Ishikawa (cell line): Measurements from ENCODE around the gene UNC80.

Experiments used
- CEBPB ChIP-seq: IDR thresholded peaks from 2 replicates; pipeline ENCODE4 v1.6.1; 2012
- CREB1 ChIP-seq: IDR thresholded peaks from 2 replicates; pipeline ENCODE4 v1.6.1; 2012; ENCODE audit warnings: low read depth
- EGR1 ChIP-seq: IDR thresholded peaks from 2 replicates; pipeline ENCODE4 v1.6.1; 2012
- EP300 ChIP-seq: IDR thresholded peaks from 2 replicates; pipeline ENCODE4 v1.6.1; 2012; ENCODE audit warnings: borderline replicate concordance
- FOXM1 ChIP-seq: IDR thresholded peaks from 2 replicates; pipeline ENCODE4 v1.6.1; 2012; ENCODE audit warnings: low read depth, borderline replicate concordance
- MAX ChIP-seq: IDR thresholded peaks from 2 replicates; pipeline ENCODE4 v1.6.1; 2012
- NFIC ChIP-seq: IDR thresholded peaks from 2 replicates; pipeline ENCODE4 v1.6.1; 2012
- RAD21 ChIP-seq: IDR thresholded peaks from 2 replicates; pipeline ENCODE4 v1.6.1; 2012; ENCODE audit warnings: low read depth
- TAF1 ChIP-seq: IDR thresholded peaks from 2 replicates; pipeline ENCODE4 v1.6.1; 2012; ENCODE audit warnings: low read depth, mild to moderate bottlenecking
- TCF12 ChIP-seq: IDR thresholded peaks from 2 replicates; pipeline ENCODE4 v1.6.1; 2012; ENCODE audit warnings: low read depth
- TEAD4 ChIP-seq: IDR thresholded peaks from 2 replicates; pipeline ENCODE4 v1.6.1; 2012
- YY1 ChIP-seq: IDR thresholded peaks from 2 replicates; pipeline ENCODE4 v1.6.1; 2012; ENCODE audit warnings: low read depth
- ZBTB7A ChIP-seq: IDR thresholded peaks from 2 replicates; pipeline ENCODE4 v1.6.1; 2012; ENCODE audit warnings: low read depth
- TF ChIP-seq, protein P1 (sequence below): IDR thresholded peaks from 2 replicates; pipeline ENCODE4 v1.6.1; 2012; ENCODE audit warnings: low read depth, mild to moderate bottlenecking
- TF ChIP-seq, protein P2 (sequence below): IDR thresholded peaks from 2 replicates; pipeline ENCODE4 v1.6.1; 2012

Gene UNC80

DNA sequence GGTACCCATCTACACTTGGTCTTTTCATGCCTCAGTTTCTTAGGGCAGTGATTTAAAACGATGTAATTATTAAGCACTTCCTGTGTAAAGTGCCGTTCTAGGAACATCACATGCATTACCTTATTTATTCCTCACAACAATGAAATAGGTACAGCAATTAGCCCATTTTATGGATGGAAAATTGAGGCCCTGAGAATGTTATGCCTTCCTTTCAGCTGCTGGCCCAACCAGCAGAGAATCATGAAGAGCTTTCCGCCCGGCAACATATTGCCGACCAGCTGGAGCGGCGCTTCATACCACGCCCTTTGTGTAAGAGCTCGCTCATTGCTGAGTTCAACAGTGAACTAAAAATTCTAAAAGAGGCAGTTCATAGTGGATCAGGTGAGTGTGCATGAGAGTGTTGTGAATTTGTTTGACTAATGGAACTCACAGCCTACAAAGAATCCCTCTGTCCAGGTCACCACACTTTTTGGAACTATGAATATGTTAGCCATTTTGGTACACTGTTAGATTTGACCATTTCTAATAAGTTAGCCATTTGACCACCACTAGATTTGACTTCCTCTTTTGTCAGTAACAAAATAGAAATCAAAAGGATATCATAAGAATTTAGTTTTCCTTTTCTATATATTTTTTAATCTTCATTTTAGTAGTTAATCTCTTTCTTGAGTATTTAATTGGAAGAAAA is 205.2 kb downstream of the UNC80 start:
- no peak for TF ChIP-seq EP300
- no peak for TF ChIP-seq TEAD4
- TF ChIP-seq RAD21, result no peak

GRCh38 chr2:209977386-209978239 is 206.0 kb downstream of the UNC80 start:
- peak; percentile 69 for TF ChIP-seq RAD21
- TF ChIP-seq CEBPB, result no peak

DNA sequence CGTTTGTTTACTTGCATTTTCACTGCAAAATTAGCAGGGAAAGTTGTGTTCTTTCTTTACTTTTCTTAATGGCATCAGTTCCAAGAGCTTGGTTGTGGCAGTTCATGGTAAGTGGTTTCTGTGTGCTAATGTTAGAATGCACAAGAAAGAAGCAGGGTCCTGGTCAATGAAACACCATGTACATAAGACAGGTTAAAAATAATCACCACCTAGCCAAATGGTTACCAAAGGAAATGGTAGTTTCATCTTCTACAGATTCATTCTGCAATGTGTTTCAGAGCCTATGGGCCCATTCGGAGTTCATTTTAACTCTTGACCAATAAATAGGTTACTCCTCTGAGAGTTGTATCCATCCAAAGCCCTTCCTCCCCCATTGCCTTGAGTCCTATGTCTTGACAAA is 212.7 kb downstream of the UNC80 start:
- TF ChIP-seq, protein P1, sequence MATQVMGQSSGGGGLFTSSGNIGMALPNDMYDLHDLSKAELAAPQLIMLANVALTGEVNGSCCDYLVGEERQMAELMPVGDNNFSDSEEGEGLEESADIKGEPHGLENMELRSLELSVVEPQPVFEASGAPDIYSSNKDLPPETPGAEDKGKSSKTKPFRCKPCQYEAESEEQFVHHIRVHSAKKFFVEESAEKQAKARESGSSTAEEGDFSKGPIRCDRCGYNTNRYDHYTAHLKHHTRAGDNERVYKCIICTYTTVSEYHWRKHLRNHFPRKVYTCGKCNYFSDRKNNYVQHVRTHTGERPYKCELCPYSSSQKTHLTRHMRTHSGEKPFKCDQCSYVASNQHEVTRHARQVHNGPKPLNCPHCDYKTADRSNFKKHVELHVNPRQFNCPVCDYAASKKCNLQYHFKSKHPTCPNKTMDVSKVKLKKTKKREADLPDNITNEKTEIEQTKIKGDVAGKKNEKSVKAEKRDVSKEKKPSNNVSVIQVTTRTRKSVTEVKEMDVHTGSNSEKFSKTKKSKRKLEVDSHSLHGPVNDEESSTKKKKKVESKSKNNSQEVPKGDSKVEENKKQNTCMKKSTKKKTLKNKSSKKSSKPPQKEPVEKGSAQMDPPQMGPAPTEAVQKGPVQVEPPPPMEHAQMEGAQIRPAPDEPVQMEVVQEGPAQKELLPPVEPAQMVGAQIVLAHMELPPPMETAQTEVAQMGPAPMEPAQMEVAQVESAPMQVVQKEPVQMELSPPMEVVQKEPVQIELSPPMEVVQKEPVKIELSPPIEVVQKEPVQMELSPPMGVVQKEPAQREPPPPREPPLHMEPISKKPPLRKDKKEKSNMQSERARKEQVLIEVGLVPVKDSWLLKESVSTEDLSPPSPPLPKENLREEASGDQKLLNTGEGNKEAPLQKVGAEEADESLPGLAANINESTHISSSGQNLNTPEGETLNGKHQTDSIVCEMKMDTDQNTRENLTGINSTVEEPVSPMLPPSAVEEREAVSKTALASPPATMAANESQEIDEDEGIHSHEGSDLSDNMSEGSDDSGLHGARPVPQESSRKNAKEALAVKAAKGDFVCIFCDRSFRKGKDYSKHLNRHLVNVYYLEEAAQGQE, result no peak

GRCh38 chr2:209985874-209986273 is 214.2 kb downstream of the UNC80 start:
- TF ChIP-seq FOXM1 (no peak), TCF12 (no peak), ZBTB7A (no peak), EP300 (no peak), RAD21 (no peak), TAF1 (no peak), CEBPB (no peak), EGR1 (no peak), NFIC (no peak), CREB1 (no peak), TEAD4 (no peak), YY1 (no peak), MAX (no peak)
- TF ChIP-seq, protein P2, sequence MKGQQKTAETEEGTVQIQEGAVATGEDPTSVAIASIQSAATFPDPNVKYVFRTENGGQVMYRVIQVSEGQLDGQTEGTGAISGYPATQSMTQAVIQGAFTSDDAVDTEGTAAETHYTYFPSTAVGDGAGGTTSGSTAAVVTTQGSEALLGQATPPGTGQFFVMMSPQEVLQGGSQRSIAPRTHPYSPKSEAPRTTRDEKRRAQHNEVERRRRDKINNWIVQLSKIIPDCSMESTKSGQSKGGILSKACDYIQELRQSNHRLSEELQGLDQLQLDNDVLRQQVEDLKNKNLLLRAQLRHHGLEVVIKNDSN, result no peak
- TF ChIP-seq, protein P1, result no peak

DNA sequence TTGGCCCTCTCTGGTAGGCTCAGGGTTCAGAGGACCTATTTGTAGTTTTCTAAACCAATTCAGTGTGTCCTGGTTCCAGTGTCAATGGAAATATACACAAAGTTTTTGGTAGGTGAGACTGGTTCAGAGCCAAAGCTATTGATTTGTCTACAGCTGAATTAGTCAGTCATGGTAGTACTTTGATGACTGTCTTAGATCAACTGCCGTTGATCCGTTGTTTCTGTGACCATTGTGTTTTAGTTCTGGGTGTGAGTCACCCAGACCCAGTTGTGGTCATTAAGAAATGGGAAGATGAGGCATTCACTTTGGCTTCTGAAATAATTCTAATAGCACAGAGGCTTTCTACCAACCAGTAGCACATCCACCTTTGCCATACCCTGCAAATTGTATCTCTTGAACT is 214.8 kb downstream of the UNC80 start:
- no peak for TF ChIP-seq TEAD4
- no peak for TF ChIP-seq TCF12
- no peak for TF ChIP-seq EGR1
- TF ChIP-seq RAD21, result no peak
- no peak for TF ChIP-seq MAX
- no peak for TF ChIP-seq ZBTB7A
- no peak for TF ChIP-seq NFIC
- no peak for TF ChIP-seq CEBPB
- TF ChIP-seq TAF1, result no peak
- TF ChIP-seq, protein P2, result no peak
- no peak for TF ChIP-seq YY1
- no peak for TF ChIP-seq CREB1
- TF ChIP-seq, protein P1, result no peak
